Small intestine (tissue), 7 donors: ENCODE data around the gene RNPEPL1. TPM values are rescaled to one million over a fixed set of nuclear protein-coding genes. Genes with fewer than 3 reads are reported as not detected.

Experiments used
- DNase-seq, 2 donors: peaks; one replicate each; pipeline versions ENCODE4 v3.0.0 to v3.0.0-alpha.2; 2013
- FAIRE-seq: peaks from 2 replicates; lab custom pipeline; 2012; peaks lifted over from hg19 to GRCh38; lab: Jason Lieb, UNC
- H3K27ac ChIP-seq, 3 donors: one replicate each; pipeline ENCODE4 v1.5.1; 2013; ENCODE audit warnings: low read length in 2 of 3, mild to moderate bottlenecking in 2 of 3, control low read depth in 1 of 3, inconsistent platforms in 1 of 3, low read depth in 1 of 3, moderate library complexity in 1 of 3
- H3K27me3 ChIP-seq, 3 donors: one replicate each; pipeline ENCODE4 v1.6.1; 2013; ENCODE audit warnings: low read length in 3 of 3, inconsistent platforms in 1 of 3; ENCODE audit not compliant: control insufficient read depth in 3 of 3, insufficient read depth in 3 of 3
- H3K36me3 ChIP-seq, 3 donors: one replicate each; pipeline ENCODE4 v1.6.1; 2013; ENCODE audit warnings: low read length in 3 of 3, inconsistent platforms in 1 of 3, low read depth in 1 of 3, mild to moderate bottlenecking in 1 of 3, moderate library complexity in 1 of 3; ENCODE audit not compliant: control insufficient read depth in 3 of 3, insufficient read depth in 2 of 3
- H3K4me1 ChIP-seq, 3 donors: one replicate each; pipeline ENCODE4 v1.6.1; 2013; ENCODE audit warnings: low read length in 2 of 3, inconsistent platforms in 1 of 3, low read depth in 1 of 3, mild to moderate bottlenecking in 1 of 3, moderate library complexity in 1 of 3; ENCODE audit not compliant: control insufficient read depth in 3 of 3, insufficient read depth in 2 of 3
- H3K4me3 ChIP-seq, 3 donors: one replicate each; pipeline ENCODE4 v1.5.1; 2013; ENCODE audit warnings: low read length in 3 of 3, control low read depth in 1 of 3, inconsistent platforms in 1 of 3, low read depth in 1 of 3, mild to moderate bottlenecking in 1 of 3, moderate library complexity in 1 of 3
- H3K9me3 ChIP-seq, 2 donors: one replicate each; pipeline ENCODE4 v1.6.1; 2013; ENCODE audit warnings: low read depth in 1 of 2, low read length in 1 of 2; ENCODE audit not compliant: control insufficient read depth in 2 of 2, insufficient read depth in 1 of 2
- WGBS, 3 donors: extraction: QIAGEN DNeasy Blood & Tissue Kit; methylation state at CpG; one replicate each; pipeline ENCODE4 v1.1.7; 2013; 5-methylcytosine and 5-hydroxymethylcytosine counted together
- polyA plus RNA-seq, 4 donors: library from polyadenylated mRNA; stranded (reverse) in 3 of 4; unstranded in 1 of 4; fragments of 200-250 nt in 3 of 4; fragments of 120-200 nt in 1 of 4; gene quantifications; one replicate each; pipeline versions ENCODE4 v1.2.1 to v1.2.3, GENCODE V29; 2013
- donor health status: healthy with polysubstance abuse.
- donor health status: control.
- donor health status: control.
- donor health status: Bipolar disorder and iron deficiency.
- donor health status: healthy.

RNPEPL1 gene
- polyA plus RNA-seq, 4 donors = 63.6 to 149 (median 115) TPM

GRCh38 chr2:240620149-240620731 lies 52.0 kb downstream of the RNPEPL1 start:
- Histone ChIP-seq H3K36me3 (peaks cover 0 to 73% (median 21%) of the 10 kb centered on the region in 3 donors), H3K27me3 (no peaks in the 10 kb centered on the region), H3K27ac (no peak overlapping the region), H3K4me1 (no peaks in the 10 kb centered on the region), H3K4me3 (no peak overlapping the region), H3K9me3 (peaks cover 0 to 15% of the 10 kb centered on the region in 2 donors)
- FAIRE-seq = no peak
- WGBS, 3 donors = 93 to 96% (median 93%) methylated on average over 9 to 13 of the region's 13 CpGs
- no peak for DNase-seq

DNA sequence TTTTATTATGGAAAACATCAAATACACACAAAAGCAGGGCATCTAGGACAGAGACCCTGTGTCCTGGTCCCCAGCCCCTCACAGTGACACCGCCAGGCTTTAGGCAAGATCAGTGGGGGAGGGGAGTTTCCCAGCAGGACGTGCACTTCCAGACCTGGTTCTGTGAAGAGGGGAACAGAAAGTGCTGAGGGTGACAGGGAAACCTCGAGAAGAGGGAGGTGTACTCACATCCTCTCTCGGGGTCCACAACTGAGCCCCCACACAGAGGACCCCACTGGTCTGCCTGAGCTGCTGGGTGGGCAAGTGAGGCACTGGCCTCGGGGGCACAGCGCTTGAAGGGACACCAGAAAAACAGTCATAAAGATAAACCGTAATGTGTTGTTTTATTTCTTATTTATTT lies 52.6 kb downstream of the RNPEPL1 start:
- peak overlapping the region in 1 of 3 donors; percentile 37 for H3K27ac ChIP-seq
- no peaks in the 10 kb centered on the region for H3K4me1 ChIP-seq
- no peaks in the 10 kb centered on the region for H3K27me3 ChIP-seq
- no peak overlapping the region for H3K4me3 ChIP-seq
- H3K9me3 ChIP-seq = peaks cover 0 to 14% of the 10 kb centered on the region in 2 donors
- no peak for DNase-seq
- FAIRE-seq = no peak
- 77 to 84% (median 83%) methylated on average over 7 of the region's 7 CpGs for WGBS, 3 donors
- H3K36me3 ChIP-seq = peaks cover 0 to 73% (median 21%) of the 10 kb centered on the region in 3 donors

DNA sequence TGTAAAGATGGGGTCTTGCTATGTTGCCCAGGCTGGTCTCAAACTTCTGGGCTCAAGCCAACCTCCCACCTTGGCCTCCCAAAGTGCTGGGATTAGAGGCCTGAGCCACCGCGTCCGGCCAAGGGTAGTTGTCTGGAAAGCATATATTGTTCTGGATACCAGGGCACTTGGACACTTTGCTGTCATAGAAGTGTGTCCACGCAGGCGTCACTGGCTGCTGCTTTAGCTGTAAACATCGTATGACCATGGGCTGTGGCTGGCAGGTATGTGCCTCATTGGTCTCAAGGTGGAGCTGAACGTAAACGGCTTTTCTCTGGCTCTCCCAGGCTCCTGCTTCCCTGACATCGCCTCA lies 53.8 kb downstream of the RNPEPL1 start:
- WGBS, 3 donors = 72 to 91% (median 77%) methylated on average over 9 of the region's 9 CpGs
- FAIRE-seq = no peak
- Histone ChIP-seq H3K36me3 (peaks cover 0 to 70% (median 21%) of the 10 kb centered on the region in 3 donors), H3K4me1 (peaks cover 0 to 8% (median 0%) of the 10 kb centered on the region in 3 donors), H3K4me3 (no peak overlapping the region), H3K9me3 (peaks cover 0 to 2% of the 10 kb centered on the region in 2 donors), H3K27ac (no peak overlapping the region), H3K27me3 (no peaks in the 10 kb centered on the region)
- DNase-seq = no peak

DNA sequence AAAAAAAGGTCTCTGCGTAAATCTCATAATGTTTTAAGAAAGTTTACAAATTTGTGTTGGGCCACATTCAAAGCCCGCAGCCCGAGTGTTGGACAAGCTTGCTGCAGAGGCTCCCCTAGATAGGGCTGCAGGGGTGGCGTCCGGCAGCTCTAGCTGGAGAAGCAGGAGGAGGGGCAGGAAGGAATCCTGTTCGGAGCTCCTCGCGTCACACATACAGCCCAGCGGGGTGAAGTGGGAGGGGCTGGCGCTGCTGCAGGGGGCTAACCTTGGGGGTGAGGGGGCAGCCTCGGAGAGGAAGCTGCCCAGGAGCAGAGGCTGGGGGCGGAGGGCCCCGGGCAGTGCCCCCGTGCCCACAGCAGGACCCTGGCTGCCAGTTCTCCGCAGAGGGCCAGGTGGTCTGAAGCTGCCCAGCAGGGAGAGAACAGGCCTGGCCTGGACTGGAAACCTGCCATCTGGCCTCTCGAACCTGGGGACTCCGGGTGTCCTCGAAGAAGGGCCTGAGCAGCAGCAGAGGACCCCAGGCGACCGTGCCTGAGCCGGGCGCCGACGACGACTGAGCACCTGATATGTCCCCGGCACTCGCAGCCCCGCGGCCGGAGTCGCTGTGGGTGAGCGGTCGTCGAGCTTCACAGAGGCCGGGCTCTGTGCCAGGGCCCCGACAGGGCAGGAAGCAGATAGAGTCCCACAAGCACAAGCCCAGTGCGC lies 54.4 kb downstream of the RNPEPL1 start:
- H3K27ac ChIP-seq = peak overlapping the region in 1 of 3 donors; percentile 40
- peaks cover 0 to 74% (median 20%) of the 10 kb centered on the region in 3 donors for H3K36me3 ChIP-seq
- H3K27me3 ChIP-seq = no peaks in the 10 kb centered on the region
- WGBS, 3 donors = 46 to 87% (median 65%) methylated on average over 35 to 37 of the region's 37 CpGs
- no peak overlapping the region for H3K4me3 ChIP-seq
- DNase-seq (no peak), FAIRE-seq (no peak)
- no peaks in the 10 kb centered on the region for H3K9me3 ChIP-seq
- H3K4me1 ChIP-seq = peaks cover 0 to 15% (median 0%) of the 10 kb centered on the region in 3 donors

GRCh38 chr2:240623531-240624010 lies 55.3 kb downstream of the RNPEPL1 start:
- DNase-seq = no peak
- 82 to 89% (median 88%) methylated on average over 6 to 10 of the region's 10 CpGs for WGBS, 3 donors
- Histone ChIP-seq H3K4me3 (no peak overlapping the region), H3K4me1 (peaks cover 0 to 18% (median 0%) of the 10 kb centered on the region in 3 donors), H3K36me3 (peaks cover 0 to 83% (median 17%) of the 10 kb centered on the region in 3 donors), H3K27ac (peak overlapping the region in 1 of 3 donors; percentile 8), H3K9me3 (no peaks in the 10 kb centered on the region), H3K27me3 (no peaks in the 10 kb centered on the region)
- FAIRE-seq = no peak

GRCh38 chr2:240624011-240624949 lies 56.0 kb downstream of the RNPEPL1 start:
- Histone ChIP-seq H3K36me3 (peaks cover 0 to 84% (median 13%) of the 10 kb centered on the region in 3 donors), H3K9me3 (no peaks in the 10 kb centered on the region), H3K4me3 (no peak overlapping the region), H3K27me3 (no peaks in the 10 kb centered on the region), H3K4me1 (peaks cover 0 to 18% (median 0%) of the 10 kb centered on the region in 3 donors), H3K27ac (peak overlapping the region in 2 of 3 donors; percentile 27 to 65)
- FAIRE-seq (no peak), DNase-seq (peak in 1 of 2 donors; percentile 38)
- 52 to 67% (median 57%) methylated on average over 23 to 24 of the region's 24 CpGs for WGBS, 3 donors

GRCh38 chr2:240624950-240625621 lies 56.8 kb downstream of the RNPEPL1 start, which contains the start of gene GPR35:
Gene GPR35 (plus strand): TSS chr2:240625480. CDS start chr2:240629953, 4,473 bp downstream.
- FAIRE-seq = no peak

More at GRCh38 chr2:240624950-240625621, 56.8 kb downstream of the RNPEPL1 start, which contains the start of gene GPR35:
- WGBS, 3 donors = 21 to 39% (median 30%) methylated on average over 19 to 23 of the region's 23 CpGs
- Histone ChIP-seq H3K9me3 (no peaks in the 10 kb centered on the region), H3K4me3 (peak within 1 kb of the TSS in 1 of 3 donors; percentile 10), H3K27me3 (no peaks in the 10 kb centered on the region), H3K27ac (peak within 1 kb of the TSS; percentile 65 to 81 (median 66)), H3K36me3 (peaks cover 0 to 84% (median 10%) of the 10 kb centered on the region in 3 donors), H3K4me1 (peaks cover 0 to 18% (median 0%) of the 10 kb centered on the region in 3 donors)
- DNase-seq = peak in 1 of 2 donors; percentile 46
